NCI-H2227 treated with DMSO at 0.1 percent for 48 hours (cell line): ENCODE measurements around the gene TTYH2.
A peak's percentile ranks its signal among the peaks of the same experiment; 100 is the strongest.
"Not testable (repeated sequence)": the region's sequence is repeated elsewhere in the genome, so short reads cannot be mapped to it uniquely, and the experiment has no call there.

ENCODE experiments used
- DNase-seq: peaks from one replicate; lab custom pipeline; 2025; lab: John Stamatoyannopoulos, UW

TTYH2 gene

GRCh38 chr17:74237321-74237720 is 23.9 kb downstream of the TTYH2 start:
- DNase-seq = no peak

GRCh38 chr17:74239172-74239571 is 25.8 kb downstream of the TTYH2 start:
- no peak for DNase-seq

GRCh38 chr17:74240618-74241205 is 27.3 kb downstream of the TTYH2 start:
- DNase-seq = no peak

GRCh38 chr17:74241431-74241830 is 28.1 kb downstream of the TTYH2 start:
- no peak for DNase-seq

- no peak for DNase-seq
Measured at GRCh38 chr17:74241847-74242246, 28.5 kb downstream of the TTYH2 start.

- DNase-seq = no peak
Measured at GRCh38 chr17:74243013-74243755, 29.8 kb downstream of the TTYH2 start.

GRCh38 chr17:74244128-74244527 is 30.8 kb downstream of the TTYH2 start:
- DNase-seq = no peak

- no peak for DNase-seq
Measured at GRCh38 chr17:74244548-74244947, 31.2 kb downstream of the TTYH2 start.

GRCh38 chr17:74245145-74245831 is 31.9 kb downstream of the TTYH2 start:
- DNase-seq = peak; percentile 23

- DNase-seq = no peak
Measured at GRCh38 chr17:74245871-74246270, 32.5 kb downstream of the TTYH2 start.

GRCh38 chr17:74249590-74250270 is 36.4 kb downstream of the TTYH2 start:
- no peak for DNase-seq

- DNase-seq = no peak
Measured at GRCh38 chr17:74250324-74250995, 37.1 kb downstream of the TTYH2 start.

- DNase-seq = no peak
Measured at GRCh38 chr17:74251051-74251450, 37.7 kb downstream of the TTYH2 start.

GRCh38 chr17:74251569-74251968 is 38.2 kb downstream of the TTYH2 start:
- no peak for DNase-seq

- DNase-seq = no peak
Measured at GRCh38 chr17:74252211-74252610, 38.8 kb downstream of the TTYH2 start.

GRCh38 chr17:74253036-74253435 is 39.7 kb downstream of the TTYH2 start:
- no peak for DNase-seq

- no peak for DNase-seq
Measured at GRCh38 chr17:74257311-74257710, 43.9 kb downstream of the TTYH2 start.

GRCh38 chr17:74259667-74260524 is 46.5 kb downstream of the TTYH2 start:
- no peak for DNase-seq

- DNase-seq = no peak
Measured at GRCh38 chr17:74260525-74260850, 47.1 kb downstream of the TTYH2 start.

GRCh38 chr17:74262601-74263000 is 49.2 kb downstream of the TTYH2 start:
- DNase-seq = no peak

GRCh38 chr17:74267054-74267453 is 53.7 kb downstream of the TTYH2 start:
- DNase-seq = not testable (repeated sequence)
